B cell (primary cell): Measurements from ENCODE around the gene CFAP77.
"Not testable (repeated sequence)": the region's sequence is repeated elsewhere in the genome, so short reads cannot be mapped to it uniquely, and the experiment has no call there.

ENCODE experiments used
- CTCF ChIP-seq: fragments of 200-600 bp; IDR thresholded peaks from one replicate; pipeline ENCODE4 v1.8.0; 2022; ENCODE audit warnings: antibody characterized with exemption, mild to moderate bottlenecking
- EZH2 ChIP-seq: IDR thresholded peaks from 2 replicates; pipeline ENCODE4 v1.6.1; 2012; ENCODE audit warnings: borderline replicate concordance, low read depth, mild to moderate bottlenecking, moderate library complexity, low read length; ENCODE audit not compliant: insufficient read depth, poor library complexity, severe bottlenecking

- TF ChIP-seq EZH2, CTCF: not testable (repeated sequence)
Measured at GRCh38 chr9:132378416-132378815, 31.6 kb upstream of the CFAP77 start.
